GM12865 (cell line): ENCODE data around the gene C7orf25.
A peak's percentile ranks its signal among the peaks of the same experiment; 100 is the strongest.
"Not testable (repeated sequence)": the region's sequence is repeated elsewhere in the genome, so short reads cannot be mapped to it uniquely, and the experiment has no call there.

Experiments used
- DNase-seq: peaks from one replicate; pipeline ENCODE4 v3.0.0; 2010; ENCODE audit warnings: low read depth
- H3K4me3 ChIP-seq: 2 replicates; pipeline ENCODE4 v1.5.1; 2011; ENCODE audit warnings: mild to moderate bottlenecking, low read depth, low read length, control low read depth
- CTCF ChIP-seq: IDR thresholded peaks from 2 replicates; pipeline ENCODE4 v1.5.1; 2011; ENCODE audit warnings: low read length, control low read depth, low read depth, inconsistent platforms; ENCODE audit not compliant: insufficient read depth; ENCODE audit errors: missing control alignments

The C7orf25 gene

GRCh38 chr7:42886129-42886528, 25.7 kb downstream of the C7orf25 start:
- no peak overlapping the region for H3K4me3 ChIP-seq
- peak; percentile 4 for TF ChIP-seq CTCF
- no peak for DNase-seq

- H3K4me3 ChIP-seq, DNase-seq: not testable (repeated sequence)
Measured at GRCh38 chr7:42885183-42885582, 26.7 kb downstream of the C7orf25 start.

- DNase-seq = peak; percentile 46
- H3K4me3 ChIP-seq = no peak overlapping the region
- TF ChIP-seq CTCF = no peak
Measured at GRCh38 chr7:42883950-42884349, 27.9 kb downstream of the C7orf25 start.

GRCh38 chr7:42880392-42880791, 31.5 kb downstream of the C7orf25 start:
- no peak overlapping the region for H3K4me3 ChIP-seq
- no peak for TF ChIP-seq CTCF
- DNase-seq = no peak

- TF ChIP-seq CTCF = no peak
- H3K4me3 ChIP-seq = no peak overlapping the region
Measured at GRCh38 chr7:42878303-42878702, 33.6 kb downstream of the C7orf25 start.

GRCh38 chr7:42877862-42878261, 34.0 kb downstream of the C7orf25 start:
- H3K4me3 ChIP-seq = no peak overlapping the region
- DNase-seq = no peak

More at GRCh38 chr7:42878303-42878702, 33.6 kb downstream of the C7orf25 start:
- no peak for DNase-seq

GRCh38 chr7:42876182-42877068, 35.4 kb downstream of the C7orf25 start:
- DNase-seq = peak; percentile 61
- no peak overlapping the region for H3K4me3 ChIP-seq
- peak; percentile 70 for TF ChIP-seq CTCF

More at GRCh38 chr7:42877862-42878261, 34.0 kb downstream of the C7orf25 start:
- TF ChIP-seq CTCF = no peak
